ENCODE measurements around the gene NFYC. TPM values are rescaled to one million over a fixed set of nuclear protein-coding genes. Genes with fewer than 3 reads are reported as not detected.
"Not testable (repeated sequence)": the region's sequence is repeated elsewhere in the genome, so short reads cannot be mapped to it uniquely, and the experiment has no call there.

NFYC gene
- total RNA-seq, 2 experiments from 2014 or later, result 53.6 to 85.4 TPM

GRCh38 chr1:40715491-40716059 is 24.1 kb downstream of the NFYC start:
- Mint-ChIP-seq H3K36me3 (ENCODE audit: low read depth) (peaks cover 21% of the 10 kb centered on the region), H3K4me1 (peaks cover 59% of the 10 kb centered on the region), H3K27me3 (no peaks in the 10 kb centered on the region), H3K27ac (no peak overlapping the region), H3K4me3 (no peak overlapping the region), H3K9me3 (ENCODE audit: low read depth) (no peaks in the 10 kb centered on the region)
- intact Hi-C loops (cut with DNase I, micrococcal nuclease), result no loop called here
- ChIA-PET POLR2A (no interaction called here), CTCF (no interaction called here)
- no peak for DNase-seq
- no peak for ATAC-seq

- H3K27ac Mint-ChIP-seq, result no peak overlapping the region
- no peaks in the 10 kb centered on the region for H3K9me3 Mint-ChIP-seq (ENCODE audit: low read depth)
- DNase-seq (no peak), ATAC-seq (no peak)
- peaks cover 14% of the 10 kb centered on the region for H3K36me3 Mint-ChIP-seq (ENCODE audit: low read depth)
- no peaks in the 10 kb centered on the region for H3K27me3 Mint-ChIP-seq
- intact Hi-C loops (cut with DNase I, micrococcal nuclease), result no loop called here
- peaks cover 49% of the 10 kb centered on the region for H3K4me1 Mint-ChIP-seq
- CTCF ChIA-PET, result interaction anchor here (0.5 to 1.2 kb wide), 4 partner anchors 15 to 873 kb away, joined by 3 to 4 read pairs (median 3); no protein-coding TSS in a partner anchor
- no peak overlapping the region for H3K4me3 Mint-ChIP-seq
- POLR2A ChIA-PET, result no interaction called here
Measured at GRCh38 chr1:40717065-40717464, 25.6 kb downstream of the NFYC start.

- Mint-ChIP-seq H3K27ac (no peak overlapping the region), H3K36me3 (ENCODE audit: low read depth) (peaks cover 16% of the 10 kb centered on the region), H3K4me1 (peaks cover 50% of the 10 kb centered on the region), H3K27me3 (no peaks in the 10 kb centered on the region), H3K9me3 (ENCODE audit: low read depth) (no peaks in the 10 kb centered on the region), H3K4me3 (no peak overlapping the region)
- intact Hi-C loops (cut with DNase I, micrococcal nuclease), result no loop called here
- ATAC-seq (no peak), DNase-seq (no peak)
- CTCF ChIA-PET, result interaction anchor here (0.8 to 1.9 kb wide), 2 partner anchors 17 to 26 kb away, joined by 3 to 6 read pairs; partner anchors contain the start of gene NFYC
- POLR2A ChIA-PET, result interaction anchor here (0.7 kb wide), 1 partner anchor 1757 kb away, joined by 4 read pairs; no protein-coding TSS in a partner anchor
Measured at GRCh38 chr1:40717955-40718354, 26.5 kb downstream of the NFYC start.

GRCh38 chr1:40720493-40720892 is 29.0 kb downstream of the NFYC start:
- POLR2A ChIA-PET, result no interaction called here
- H3K4me3 Mint-ChIP-seq, result no peak overlapping the region
- peaks cover 48% of the 10 kb centered on the region for H3K4me1 Mint-ChIP-seq
- no peak overlapping the region for H3K27ac Mint-ChIP-seq
- H3K36me3 Mint-ChIP-seq (ENCODE audit: low read depth), result peaks cover 6% of the 10 kb centered on the region
- CTCF ChIA-PET, result no interaction called here
- no peaks in the 10 kb centered on the region for H3K27me3 Mint-ChIP-seq
- intact Hi-C loops (cut with DNase I, micrococcal nuclease), result no loop called here
- DNase-seq (no peak), ATAC-seq (no peak)
- H3K9me3 Mint-ChIP-seq (ENCODE audit: low read depth), result no peaks in the 10 kb centered on the region

GRCh38 chr1:40722622-40723021 is 31.1 kb downstream of the NFYC start:
- CTCF ChIA-PET, result interaction anchor here (0.7 to 2.5 kb wide), 10 partner anchors 9 to 127 kb away, joined by 3 to 9 read pairs (median 4); no protein-coding TSS in a partner anchor
- Mint-ChIP-seq H3K9me3 (ENCODE audit: low read depth) (no peaks in the 10 kb centered on the region), H3K27me3 (no peaks in the 10 kb centered on the region), H3K4me3 (no peak overlapping the region), H3K36me3 (ENCODE audit: low read depth) (peaks cover 8% of the 10 kb centered on the region), H3K4me1 (peaks cover 40% of the 10 kb centered on the region), H3K27ac (peak overlapping the region; percentile 17)
- intact Hi-C loops (cut with DNase I, micrococcal nuclease), result no loop called here
- POLR2A ChIA-PET, result no interaction called here
- DNase-seq (no peak), ATAC-seq (no peak)

- ATAC-seq (no peak), DNase-seq (no peak)
- Mint-ChIP-seq H3K27ac (peak overlapping the region; percentile 17), H3K9me3 (ENCODE audit: low read depth) (no peaks in the 10 kb centered on the region), H3K4me3 (no peak overlapping the region), H3K36me3 (ENCODE audit: low read depth) (peaks cover 8% of the 10 kb centered on the region), H3K27me3 (no peaks in the 10 kb centered on the region), H3K4me1 (peaks cover 43% of the 10 kb centered on the region)
- ChIA-PET POLR2A (no interaction called here), CTCF (interaction anchor here (0.6 to 2.5 kb wide), 10 partner anchors 8 to 63 kb away, joined by 3 to 9 read pairs (median 4); no protein-coding TSS in a partner anchor)
- intact Hi-C loops (cut with DNase I, micrococcal nuclease), result no loop called here
Measured at GRCh38 chr1:40723196-40723955, 31.9 kb downstream of the NFYC start.

- DNase-seq; H3K27me3 Mint-ChIP-seq; H3K4me3 Mint-ChIP-seq; H3K9me3 Mint-ChIP-seq (ENCODE audit: low read depth); ATAC-seq; intact Hi-C loops (cut with DNase I, micrococcal nuclease); H3K27ac Mint-ChIP-seq; POLR2A ChIA-PET: not testable (repeated sequence)
- H3K4me1 Mint-ChIP-seq, result peaks cover 56% of the 10 kb centered on the region
- H3K36me3 Mint-ChIP-seq (ENCODE audit: low read depth), result peaks cover 13% of the 10 kb centered on the region
- CTCF ChIA-PET, result interaction anchor here (0.6 to 1.4 kb wide), 3 partner anchors 26 to 994 kb away, joined by 3 to 4 read pairs (median 3); no protein-coding TSS in a partner anchor
Measured at GRCh38 chr1:40727662-40728061, 36.2 kb downstream of the NFYC start.

GRCh38 chr1:40729316-40729862 is 37.9 kb downstream of the NFYC start:
- Mint-ChIP-seq H3K4me1 (peaks cover 52% of the 10 kb centered on the region), H3K36me3 (ENCODE audit: low read depth) (peaks cover 11% of the 10 kb centered on the region)
- ChIA-PET POLR2A (interaction anchor here (0.6 to 1.0 kb wide), 5 partner anchors 10 to 523 kb away, joined by 3 read pairs; partner anchors contain the start of gene NFYC), CTCF (interaction anchor here (0.6 to 1.5 kb wide), 10 partner anchors 9 to 223 kb away, joined by 3 to 7 read pairs (median 4); no protein-coding TSS in a partner anchor)
- intact Hi-C loops (cut with DNase I, micrococcal nuclease); H3K4me3 Mint-ChIP-seq; H3K27ac Mint-ChIP-seq; H3K9me3 Mint-ChIP-seq (ENCODE audit: low read depth); DNase-seq; H3K27me3 Mint-ChIP-seq; ATAC-seq: not testable (repeated sequence)

GRCh38 chr1:40732756-40733301 is 41.3 kb downstream of the NFYC start:
- no peak for DNase-seq
- Mint-ChIP-seq H3K4me3 (no peak overlapping the region), H3K9me3 (ENCODE audit: low read depth) (no peaks in the 10 kb centered on the region), H3K27me3 (no peaks in the 10 kb centered on the region), H3K27ac (peak overlapping the region; percentile 16), H3K4me1 (peaks cover 44% of the 10 kb centered on the region), H3K36me3 (ENCODE audit: low read depth) (peaks cover 6% of the 10 kb centered on the region)
- POLR2A ChIA-PET, result interaction anchor here (0.8 kb wide), 1 partner anchor 41 kb away, joined by 3 read pairs; no protein-coding TSS in a partner anchor
- peak; percentile 43 for ATAC-seq
- CTCF ChIA-PET, result interaction anchor here (0.7 kb wide), 2 partner anchors 63 to 200 kb away, joined by 3 to 4 read pairs; no protein-coding TSS in a partner anchor
- intact Hi-C loops (cut with DNase I, micrococcal nuclease), result no loop called here

GRCh38 chr1:40734882-40735628 is 43.6 kb downstream of the NFYC start:
- intact Hi-C loops (cut with DNase I, micrococcal nuclease), result no loop called here
- DNase-seq (no peak), ATAC-seq (no peak)
- ChIA-PET POLR2A (no interaction called here), CTCF (no interaction called here)
- no peak overlapping the region for H3K27ac Mint-ChIP-seq
- no peak overlapping the region for H3K4me3 Mint-ChIP-seq
- no peaks in the 10 kb centered on the region for H3K9me3 Mint-ChIP-seq (ENCODE audit: low read depth)
- peaks cover 21% of the 10 kb centered on the region for H3K36me3 Mint-ChIP-seq (ENCODE audit: low read depth)
- no peaks in the 10 kb centered on the region for H3K27me3 Mint-ChIP-seq
- peaks cover 32% of the 10 kb centered on the region for H3K4me1 Mint-ChIP-seq

GRCh38 chr1:40736085-40736531 is 44.6 kb downstream of the NFYC start:
- Mint-ChIP-seq H3K27me3 (no peaks in the 10 kb centered on the region), H3K27ac (no peak overlapping the region), H3K4me3 (no peak overlapping the region), H3K4me1 (peaks cover 31% of the 10 kb centered on the region), H3K36me3 (ENCODE audit: low read depth) (peaks cover 24% of the 10 kb centered on the region), H3K9me3 (ENCODE audit: low read depth) (no peaks in the 10 kb centered on the region)
- no peak for DNase-seq
- intact Hi-C loops (cut with DNase I, micrococcal nuclease), result no loop called here
- no peak for ATAC-seq
- CTCF ChIA-PET, result no interaction called here
- POLR2A ChIA-PET, result no interaction called here

Data from activated CD4-positive, alpha-beta T cell treated with anti-CD3 and anti-CD28 coated beads for 36 hours (primary cell).